ENCODE measurements around the gene MMP24OS.
A peak's percentile ranks its signal among the peaks of the same experiment; 100 is the strongest.

The MMP24OS gene

GRCh38 chr20:35306931-35307517 lies 29.1 kb upstream of the MMP24OS start:
- DNase-seq (ENCODE audit: low read depth) = no peak

GRCh38 chr20:35305682-35306556 lies 28.0 kb upstream of the MMP24OS start:
- DNase-seq (ENCODE audit: low read depth) = peak; percentile 99

GRCh38 chr20:35304956-35305355 lies 27.0 kb upstream of the MMP24OS start:
- DNase-seq (ENCODE audit: low read depth) = no peak

- DNase-seq (ENCODE audit: low read depth) = peak; percentile 52
These were observed 26.0 kb upstream of the MMP24OS start for GRCh38 chr20:35303735-35304491.

- DNase-seq (ENCODE audit: low read depth) = no peak
These were observed 25.4 kb upstream of the MMP24OS start for GRCh38 chr20:35303382-35303734.

GRCh38 chr20:35302421-35303335 lies 24.8 kb upstream of the MMP24OS start:
- DNase-seq (ENCODE audit: low read depth) = no peak

- DNase-seq (ENCODE audit: low read depth) = no peak
These were observed 23.5 kb upstream of the MMP24OS start for GRCh38 chr20:35301426-35301825.

GRCh38 chr20:35300469-35301262 lies 22.7 kb upstream of the MMP24OS start:
- DNase-seq (ENCODE audit: low read depth) = no peak

- no peak for DNase-seq (ENCODE audit: low read depth)
These were observed 21.9 kb upstream of the MMP24OS start for GRCh38 chr20:35299780-35300179.

GRCh38 chr20:35298264-35298663 lies 20.3 kb upstream of the MMP24OS start:
- DNase-seq (ENCODE audit: low read depth) = no peak

- DNase-seq (ENCODE audit: low read depth) = no peak
These were observed 19.8 kb upstream of the MMP24OS start for GRCh38 chr20:35297740-35298139.

- DNase-seq (ENCODE audit: low read depth) = no peak
These were observed 19.2 kb upstream of the MMP24OS start for GRCh38 chr20:35297155-35297554.

GRCh38 chr20:35296101-35296554 lies 18.2 kb upstream of the MMP24OS start:
- no peak for DNase-seq (ENCODE audit: low read depth)

GRCh38 chr20:35295674-35296073 lies 17.8 kb upstream of the MMP24OS start:
- no peak for DNase-seq (ENCODE audit: low read depth)

GRCh38 chr20:35295058-35295457 lies 17.1 kb upstream of the MMP24OS start:
- no peak for DNase-seq (ENCODE audit: low read depth)

- DNase-seq (ENCODE audit: low read depth) = no peak
These were observed 16.4 kb upstream of the MMP24OS start for GRCh38 chr20:35294293-35294685.

- DNase-seq (ENCODE audit: low read depth) = no peak
These were observed 15.7 kb upstream of the MMP24OS start for GRCh38 chr20:35293303-35294292.

- no peak for DNase-seq (ENCODE audit: low read depth)
These were observed 14.8 kb upstream of the MMP24OS start for GRCh38 chr20:35292504-35293285.
